Skin epidermis (tissue), 12 donors: Measurements from ENCODE around the gene SCYL1.

Experiments
- H3K27ac ChIP-seq, 21 experiments: fragments of 200-600 bp; sonication (generic) in 11 of 21; one replicate each; pipeline ENCODE4 v1.5.0; 2020; ENCODE audit warnings: mild to moderate bottlenecking in 3 of 21, inconsistent platforms in 2 of 21, moderate library complexity in 2 of 21
- H3K4me3 ChIP-seq, 7 experiments: fragments of 200-600 bp; sonication (generic) in 2 of 7; one replicate each; pipeline ENCODE4 v1.5.0; 2020; ENCODE audit warnings: inconsistent platforms in 2 of 7, mild to moderate bottlenecking in 2 of 7, moderate library complexity in 1 of 7

SCYL1 gene

GRCh38 chr11:65528819-65529350, 4.0 kb downstream of the SCYL1 start:
- Histone ChIP-seq H3K27ac (peak overlapping the region in 1 of 21 experiments; percentile 7), H3K4me3 (no peak overlapping the region)

- peak overlapping the region in 1 of 21 experiments; percentile 7 for H3K27ac ChIP-seq
- H3K4me3 ChIP-seq: no peak overlapping the region
Measured at GRCh38 chr11:65529475-65530156, 4.7 kb downstream of the SCYL1 start.

GRCh38 chr11:65530157-65530496, 5.2 kb downstream of the SCYL1 start:
- Histone ChIP-seq H3K27ac (peak overlapping the region in 2 of 21 experiments; percentile 5 to 7), H3K4me3 (no peak overlapping the region)

GRCh38 chr11:65532388-65533064, 7.6 kb downstream of the SCYL1 start:
- Histone ChIP-seq H3K27ac (no peak overlapping the region), H3K4me3 (no peak overlapping the region)

GRCh38 chr11:65535102-65535501, 10.2 kb downstream of the SCYL1 start:
- no peak overlapping the region for H3K27ac ChIP-seq
- no peak overlapping the region for H3K4me3 ChIP-seq

- Histone ChIP-seq H3K4me3 (no peak overlapping the region), H3K27ac (no peak overlapping the region)
Measured at GRCh38 chr11:65536412-65537295, 11.8 kb downstream of the SCYL1 start.

GRCh38 chr11:65537296-65537597, 12.4 kb downstream of the SCYL1 start:
- no peak overlapping the region for H3K4me3 ChIP-seq
- peak overlapping the region in 1 of 21 experiments; percentile 15 for H3K27ac ChIP-seq

- Histone ChIP-seq H3K4me3 (no peak overlapping the region), H3K27ac (peak overlapping the region in 1 of 21 experiments; percentile 15)
Measured at GRCh38 chr11:65537620-65538231, 12.8 kb downstream of the SCYL1 start.

- Histone ChIP-seq H3K27ac (peak overlapping the region in 5 of 21 experiments; percentile 15 to 95 (median 86)), H3K4me3 (peak overlapping the region in 4 of 7 experiments; percentile 3 to 64 (median 54))
Measured at GRCh38 chr11:65538232-65538914, 13.5 kb downstream of the SCYL1 start.

GRCh38 chr11:65538915-65539743, 14.2 kb downstream of the SCYL1 start:
- Histone ChIP-seq H3K27ac (peak overlapping the region in 20 of 21 experiments; percentile 58 to 96 (median 92)), H3K4me3 (peak overlapping the region; percentile 34 to 64 (median 48))

GRCh38 chr11:65539744-65540289, 14.9 kb downstream of the SCYL1 start:
- Histone ChIP-seq H3K27ac (peak overlapping the region; percentile 58 to 96 (median 92)), H3K4me3 (peak overlapping the region; percentile 34 to 64 (median 48))

- Histone ChIP-seq H3K4me3 (peak overlapping the region; percentile 34 to 64 (median 48)), H3K27ac (peak overlapping the region; percentile 58 to 96 (median 92))
Measured at GRCh38 chr11:65540290-65541092, 15.6 kb downstream of the SCYL1 start.

- Histone ChIP-seq H3K27ac (peak overlapping the region; percentile 40 to 96 (median 91)), H3K4me3 (peak overlapping the region; percentile 34 to 64 (median 48))
Measured at GRCh38 chr11:65541093-65541982, 16.5 kb downstream of the SCYL1 start.

- Histone ChIP-seq H3K4me3 (no peak overlapping the region), H3K27ac (no peak overlapping the region)
Measured at GRCh38 chr11:65542738-65543390, 18.0 kb downstream of the SCYL1 start.

- H3K4me3 ChIP-seq: peak overlapping the region in 4 of 7 experiments; percentile 35 to 43 (median 38)
- peak overlapping the region in 12 of 21 experiments; percentile 11 to 80 (median 71) for H3K27ac ChIP-seq
Measured at GRCh38 chr11:65545853-65546216, 21.0 kb downstream of the SCYL1 start.
